NCI-H510A (cell line): Measurements from ENCODE around the gene WDCP.
"Not testable (repeated sequence)": the region's sequence is repeated elsewhere in the genome, so short reads cannot be mapped to it uniquely, and the experiment has no call there.

Source experiments
- DNase-seq: peaks from one replicate; lab custom pipeline; 2025; lab: John Stamatoyannopoulos, UW

The WDCP gene

GRCh38 chr2:24065341-24065740 is 18.1 kb upstream of the WDCP start:
- DNase-seq, result no peak

- no peak for DNase-seq
Measured at GRCh38 chr2:24058564-24059271, 11.5 kb upstream of the WDCP start.

DNA sequence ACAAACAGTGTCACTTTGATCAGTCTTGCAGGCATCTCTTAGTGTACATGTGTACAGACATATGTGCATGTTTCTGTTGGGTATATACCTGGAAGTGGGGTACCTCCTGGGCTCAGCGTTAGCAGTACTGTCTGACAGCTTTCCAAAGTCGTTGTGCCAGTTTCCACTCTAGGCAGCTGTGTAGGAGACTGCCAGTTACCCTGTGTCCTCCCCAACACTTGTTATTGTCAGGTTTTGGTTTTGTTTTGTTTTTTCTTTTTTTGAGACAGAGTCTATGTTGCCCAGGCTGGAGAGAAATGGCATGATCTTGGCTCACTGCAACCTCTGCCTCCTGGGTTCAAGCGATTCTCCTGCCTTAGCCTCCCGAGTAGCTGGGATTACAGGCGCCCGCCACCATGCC is 8.6 kb upstream of the WDCP start:
- DNase-seq, result no peak

DNA sequence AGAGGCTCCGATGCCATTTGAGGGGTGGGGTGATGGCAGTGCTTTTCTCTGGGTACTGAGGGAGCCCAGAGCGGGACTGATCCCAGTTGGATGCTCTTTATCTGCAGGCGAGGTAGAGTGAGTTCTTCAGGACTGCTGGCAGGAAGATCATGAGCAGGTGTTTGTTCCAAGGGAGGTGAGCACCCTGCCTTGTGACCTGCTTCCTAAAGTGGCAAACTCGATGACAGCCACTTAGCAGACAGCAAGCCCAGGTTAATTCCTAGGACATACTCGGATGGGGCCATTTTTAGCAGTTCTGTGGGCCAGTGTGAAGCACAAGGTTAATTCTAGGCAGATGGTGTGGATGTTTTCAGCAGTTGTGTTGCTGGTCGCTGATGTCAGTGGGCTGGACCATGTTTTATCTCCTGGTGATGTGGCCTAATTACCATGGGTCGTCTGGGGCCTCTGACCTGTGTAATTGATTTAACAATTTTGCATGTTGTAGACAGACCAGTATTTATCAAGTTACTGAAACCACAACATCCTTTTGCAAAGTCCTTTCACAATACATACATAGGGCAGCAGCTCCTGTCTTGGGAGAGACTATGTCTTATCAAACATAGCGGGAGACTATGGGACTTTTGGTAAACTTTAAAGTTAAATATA is 7.3 kb upstream of the WDCP start:
- no peak for DNase-seq

GRCh38 chr2:24052951-24053350 is 5.8 kb upstream of the WDCP start:
- DNase-seq, result no peak

DNA sequence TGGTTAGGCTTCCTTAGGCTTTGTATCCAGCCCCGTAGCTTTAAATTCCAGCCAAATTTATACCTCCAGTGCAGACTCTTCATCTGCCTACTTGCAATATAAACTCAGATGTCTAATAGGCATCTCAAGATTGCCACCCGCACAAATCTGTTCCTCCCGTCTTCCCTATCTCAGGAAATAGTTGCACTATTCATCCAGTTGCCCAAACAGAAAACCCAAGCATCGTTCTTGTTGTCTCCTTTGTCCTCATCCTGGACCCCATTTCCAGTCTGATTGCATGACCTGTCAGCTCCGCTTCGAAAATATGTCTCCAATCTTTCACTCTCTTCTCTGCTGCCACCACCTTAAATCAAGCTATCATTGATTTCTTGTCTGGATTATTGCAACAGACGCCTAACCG is 4.6 kb upstream of the WDCP start:
- no peak for DNase-seq

DNA sequence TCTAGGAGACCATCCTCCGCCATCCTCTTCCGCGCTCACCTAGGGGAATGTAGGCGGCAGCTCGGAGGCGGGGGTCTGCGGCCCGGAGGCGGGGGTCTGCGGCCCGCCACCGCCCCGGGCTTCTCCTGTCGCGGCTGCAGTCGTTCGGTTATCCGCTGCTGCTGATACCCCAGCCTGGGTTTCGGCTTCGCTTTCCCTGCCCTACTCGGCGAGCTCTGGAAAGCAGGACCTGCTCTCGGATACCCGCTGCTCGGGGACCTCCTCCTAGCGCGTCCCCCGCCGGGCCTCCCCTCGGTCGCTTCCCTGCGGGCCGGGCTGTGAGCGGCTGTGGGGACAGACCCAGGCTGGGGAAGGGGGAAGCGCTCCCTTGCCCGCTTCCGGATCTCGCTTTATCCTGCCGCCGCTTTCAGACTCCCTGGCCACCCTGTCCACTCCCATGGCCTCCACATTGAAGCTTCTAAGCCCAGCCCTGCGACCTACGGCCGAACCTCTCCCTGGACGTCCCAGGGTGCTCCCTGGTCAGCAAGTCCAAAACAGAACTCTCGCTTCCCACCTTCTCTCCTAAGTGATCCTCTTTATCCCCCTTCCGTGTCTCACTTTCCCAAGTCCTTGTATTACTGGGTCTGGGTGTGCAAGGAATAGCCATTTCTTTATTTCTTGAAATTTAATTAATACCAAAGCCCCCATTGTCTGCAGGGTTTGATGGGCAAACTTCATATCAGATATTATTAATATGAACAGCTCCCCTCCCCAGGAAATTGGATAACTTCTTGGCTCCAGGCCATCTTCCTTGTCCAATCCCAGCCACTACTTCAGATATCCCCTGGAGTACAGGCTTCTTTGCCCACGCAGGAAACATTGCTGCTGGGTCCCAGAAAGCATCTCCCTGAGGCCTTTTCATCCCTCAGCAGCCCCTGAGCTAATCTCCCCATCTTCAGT is 3.1 kb upstream of the WDCP start:
- DNase-seq, result no peak

GRCh38 chr2:24049485-24050021 is 2.4 kb upstream of the WDCP start, which contains the start of gene FKBP1B:
Gene FKBP1B (plus strand): TSS chr2:24049741. CDS start chr2:24049850, 109 bp downstream.
- peak; percentile 75 for DNase-seq

- no peak for DNase-seq
Measured at GRCh38 chr2:24048769-24049484, 1.7 kb upstream of the WDCP start.

GRCh38 chr2:24047703-24048033 is 477 bp upstream of the WDCP start:
- no peak for DNase-seq

DNA sequence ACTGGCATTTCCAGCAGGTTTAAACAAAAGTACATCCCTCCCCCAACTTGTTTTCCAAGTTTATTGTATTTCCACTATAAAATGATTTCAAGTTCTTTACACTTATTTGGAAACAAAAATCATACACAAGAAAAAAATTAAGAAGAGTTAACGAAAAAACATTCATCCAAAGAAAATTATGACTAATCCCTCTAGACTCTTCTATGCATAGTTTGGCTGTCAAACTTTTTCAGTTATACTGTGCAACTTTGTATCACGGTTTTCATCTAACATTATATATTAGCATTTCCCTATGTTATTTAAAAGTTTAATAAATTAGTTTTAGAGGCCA is 627 bp downstream of the WDCP start:
- DNase-seq, result no peak

- DNase-seq, result no peak
Measured at GRCh38 chr2:24045511-24046508, 1.4 kb downstream of the WDCP start.

- DNase-seq, result not testable (repeated sequence)
Measured at GRCh38 chr2:24043133-24043532, 4.1 kb downstream of the WDCP start.

GRCh38 chr2:24040511-24040910 is 6.7 kb downstream of the WDCP start:
- DNase-seq, result no peak

- no peak for DNase-seq
Measured at GRCh38 chr2:24038786-24039499, 8.2 kb downstream of the WDCP start.

DNA sequence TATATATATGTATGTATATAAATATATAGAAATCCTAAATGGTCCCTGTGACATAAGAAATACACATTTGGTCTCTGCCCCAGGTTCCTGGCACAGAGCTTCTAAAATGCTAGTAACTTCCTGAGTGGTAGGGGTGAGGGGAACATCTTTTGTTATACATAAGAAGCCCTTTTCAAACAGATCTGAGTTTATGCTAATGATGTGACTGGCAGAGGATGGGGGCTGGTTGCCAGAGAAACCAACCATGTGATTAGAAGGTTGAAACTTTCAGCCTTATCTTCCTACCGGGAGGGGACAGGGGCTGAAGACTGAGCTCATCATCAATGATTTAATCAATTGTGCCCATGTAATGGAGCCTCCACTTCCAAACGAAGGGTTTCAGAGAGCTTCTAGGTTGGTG is 21.0 kb downstream of the WDCP start:
- DNase-seq, result no peak

DNA sequence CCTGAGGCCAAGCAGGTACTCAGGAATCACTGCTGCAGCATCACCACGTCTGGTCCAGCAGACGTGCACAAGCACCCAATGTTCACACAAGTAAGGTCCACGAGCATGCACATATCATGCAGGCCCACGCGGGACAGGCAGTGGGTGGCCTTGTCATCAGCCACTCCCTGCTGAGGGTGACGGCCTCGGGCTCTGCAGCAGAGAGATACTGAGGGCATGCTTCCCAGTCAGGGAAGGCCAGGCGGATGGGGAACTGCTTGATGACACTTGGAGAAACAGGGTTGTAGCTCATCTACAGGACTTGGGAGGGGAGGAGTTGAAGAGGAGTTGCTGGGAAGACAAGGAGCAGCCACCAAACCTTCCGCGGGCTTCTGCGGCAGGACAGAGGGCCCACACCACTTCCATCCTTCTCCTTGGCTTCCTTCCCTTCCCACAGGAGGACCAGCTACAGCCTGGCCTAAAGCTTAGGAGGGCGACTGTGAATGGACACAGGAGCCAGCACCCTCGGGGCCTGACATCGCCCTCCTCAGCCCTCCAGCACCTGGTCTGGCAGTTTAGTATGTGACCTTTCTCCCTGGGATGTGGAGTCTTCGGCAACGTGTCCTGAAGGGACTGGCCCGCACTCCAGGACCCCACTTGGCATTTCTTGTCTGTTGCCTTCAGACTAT is 22.1 kb downstream of the WDCP start:
- DNase-seq, result no peak

GRCh38 chr2:24024018-24024417 is 23.2 kb downstream of the WDCP start:
- no peak for DNase-seq

DNA sequence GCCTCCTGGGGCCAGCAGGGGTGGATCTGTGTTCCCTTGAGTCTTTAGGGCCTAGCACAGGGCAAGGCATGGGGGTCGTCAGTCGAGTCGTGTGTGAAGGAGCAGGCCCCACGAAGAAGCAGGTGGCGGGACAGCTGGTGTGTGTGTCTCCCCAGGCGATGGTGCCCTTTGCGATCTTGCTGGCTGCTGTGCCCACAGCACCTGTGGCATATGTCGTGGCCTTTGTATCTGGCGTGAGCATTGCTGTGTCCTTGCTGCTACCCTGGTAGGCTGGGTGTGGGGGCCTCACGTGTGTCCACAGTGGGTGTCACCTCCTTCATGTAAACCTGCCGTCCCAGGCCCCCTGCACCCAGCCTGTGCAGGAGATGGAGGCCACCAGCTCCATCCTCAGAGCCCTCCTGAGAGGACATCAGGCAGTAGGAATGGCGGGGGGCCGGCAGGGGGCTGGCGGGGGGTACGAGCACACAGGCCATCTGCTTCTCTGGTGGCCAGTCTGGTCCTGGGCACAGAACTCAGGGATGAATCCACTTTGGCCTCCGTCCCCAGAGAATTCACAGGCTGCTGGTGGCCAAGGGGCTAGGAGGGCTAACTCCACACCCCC is 24.1 kb downstream of the WDCP start:
- no peak for DNase-seq
